GM10266 (cell line): ENCODE measurements around the gene PCSK5.
"Not testable (repeated sequence)": the region's sequence is repeated elsewhere in the genome, so short reads cannot be mapped to it uniquely, and the experiment has no call there.

Experiments
- DNase-seq: peaks from one replicate; pipeline ENCODE4 v3.0.0; 2012; ENCODE audit errors: extremely low spot score
- TF ChIP-seq, protein P1 (sequence below): IDR thresholded peaks from 2 replicates; pipeline ENCODE4 v1.5.1; 2012; ENCODE audit warnings: mild to moderate bottlenecking, low read depth; ENCODE audit not compliant: control insufficient read depth, insufficient read depth; ENCODE audit errors: missing control alignments

The PCSK5 gene

DNA sequence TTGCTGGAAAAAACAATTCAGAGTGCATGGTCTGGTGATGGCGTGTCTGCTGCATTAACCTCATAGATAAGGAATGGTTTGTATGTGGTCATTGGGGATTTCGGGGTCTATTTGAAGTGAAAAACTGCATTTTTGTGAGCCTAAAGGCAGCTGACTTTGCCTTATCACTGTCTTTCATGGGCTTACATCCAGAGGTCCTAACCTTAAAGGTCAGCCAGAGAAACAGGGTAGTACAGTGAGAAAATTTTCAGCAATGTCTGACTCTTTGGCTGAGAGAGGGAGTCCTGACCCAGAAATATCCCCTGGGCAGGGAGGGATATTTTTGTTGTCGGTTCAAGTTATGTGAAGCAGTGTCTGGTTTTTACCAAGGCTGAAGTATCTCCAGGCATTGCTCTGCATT, 5.7 kb downstream of the PCSK5 start:
- TF ChIP-seq, protein P1, sequence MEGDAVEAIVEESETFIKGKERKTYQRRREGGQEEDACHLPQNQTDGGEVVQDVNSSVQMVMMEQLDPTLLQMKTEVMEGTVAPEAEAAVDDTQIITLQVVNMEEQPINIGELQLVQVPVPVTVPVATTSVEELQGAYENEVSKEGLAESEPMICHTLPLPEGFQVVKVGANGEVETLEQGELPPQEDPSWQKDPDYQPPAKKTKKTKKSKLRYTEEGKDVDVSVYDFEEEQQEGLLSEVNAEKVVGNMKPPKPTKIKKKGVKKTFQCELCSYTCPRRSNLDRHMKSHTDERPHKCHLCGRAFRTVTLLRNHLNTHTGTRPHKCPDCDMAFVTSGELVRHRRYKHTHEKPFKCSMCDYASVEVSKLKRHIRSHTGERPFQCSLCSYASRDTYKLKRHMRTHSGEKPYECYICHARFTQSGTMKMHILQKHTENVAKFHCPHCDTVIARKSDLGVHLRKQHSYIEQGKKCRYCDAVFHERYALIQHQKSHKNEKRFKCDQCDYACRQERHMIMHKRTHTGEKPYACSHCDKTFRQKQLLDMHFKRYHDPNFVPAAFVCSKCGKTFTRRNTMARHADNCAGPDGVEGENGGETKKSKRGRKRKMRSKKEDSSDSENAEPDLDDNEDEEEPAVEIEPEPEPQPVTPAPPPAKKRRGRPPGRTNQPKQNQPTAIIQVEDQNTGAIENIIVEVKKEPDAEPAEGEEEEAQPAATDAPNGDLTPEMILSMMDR, result no peak
- no peak for DNase-seq

GRCh38 chr9:75900893-75901524, 10.5 kb downstream of the PCSK5 start:
- not testable (repeated sequence) for DNase-seq

DNA sequence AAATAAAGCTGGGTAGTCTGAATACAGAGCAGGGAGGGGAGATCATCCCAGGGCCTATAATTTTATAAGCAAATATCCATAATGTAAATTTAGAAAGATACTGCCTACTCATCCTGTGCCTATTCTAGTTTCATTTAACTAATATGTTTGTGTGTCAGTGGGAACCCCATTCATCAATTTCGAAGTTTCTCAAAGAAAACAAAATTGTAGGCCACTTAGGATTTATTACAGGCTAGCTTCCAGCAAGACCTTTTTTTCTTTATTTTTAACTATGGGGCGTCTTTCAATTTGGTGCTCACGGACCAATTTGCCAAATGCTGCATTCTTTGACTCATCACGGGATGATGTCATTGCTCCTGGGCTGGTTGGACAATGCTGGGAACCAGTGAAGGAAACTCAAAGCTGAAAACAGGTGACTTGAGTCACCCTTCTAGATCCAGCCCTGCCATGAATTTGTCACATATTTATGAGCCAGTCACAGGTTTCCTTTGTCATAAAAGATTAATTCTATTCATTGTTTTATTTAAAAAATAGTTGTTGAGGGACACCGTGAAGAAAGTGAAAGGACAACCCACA, 13.4 kb downstream of the PCSK5 start:
- TF ChIP-seq, protein P1, result no peak
- DNase-seq, result no peak

- TF ChIP-seq, protein P1, result no peak
- no peak for DNase-seq
These were observed 13.9 kb downstream of the PCSK5 start for GRCh38 chr9:75904364-75904763.

GRCh38 chr9:75906531-75906930, 16.1 kb downstream of the PCSK5 start:
- TF ChIP-seq, protein P1, result no peak
- no peak for DNase-seq

DNA sequence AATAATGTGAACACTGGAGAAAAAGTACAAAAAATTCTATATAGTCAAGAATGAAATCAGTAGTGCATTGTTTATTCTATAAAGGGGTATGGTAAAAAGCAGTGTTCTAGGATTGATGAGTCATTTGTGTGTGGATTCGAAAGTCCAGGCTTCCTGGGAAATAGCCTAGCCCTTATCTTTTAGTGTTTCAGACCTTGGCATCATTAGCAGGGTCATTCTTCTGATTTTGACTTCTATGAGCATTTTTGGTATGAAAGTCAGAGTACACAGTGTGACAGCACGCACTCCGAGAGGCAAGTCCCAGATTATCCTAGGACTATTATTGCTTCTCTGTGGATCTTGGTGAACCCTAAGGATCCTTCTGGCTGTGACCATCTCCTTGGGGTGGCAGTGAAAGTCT, 16.9 kb downstream of the PCSK5 start:
- no peak for DNase-seq

DNA sequence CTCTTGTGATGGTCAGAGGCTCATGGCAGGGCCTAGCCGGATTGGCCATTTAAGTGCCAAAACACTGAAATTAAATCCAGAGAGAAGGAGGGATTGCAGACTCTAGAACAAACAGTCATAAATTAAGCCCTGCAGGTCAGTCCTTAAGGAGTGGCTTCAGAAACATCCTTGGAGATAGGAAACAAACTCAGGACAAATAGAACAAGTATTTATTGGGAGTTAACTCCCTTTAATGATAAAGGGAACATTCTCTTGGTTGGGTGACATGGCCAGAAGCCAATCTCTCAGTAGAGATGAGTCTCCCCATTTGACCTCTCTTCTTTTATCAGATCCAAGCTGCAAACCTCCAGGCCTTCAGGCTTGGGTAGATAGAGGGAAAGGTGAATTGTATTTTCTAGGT, 17.4 kb downstream of the PCSK5 start:
- no peak for DNase-seq
- TF ChIP-seq, protein P1, result no peak

More for the DNA sequence above, 16.9 kb downstream of the PCSK5 start:
- TF ChIP-seq, protein P1, result no peak
